Activated CD4-positive, alpha-beta T cell treated with anti-CD3 and anti-CD28 coated beads for 36 hours (primary cell): ENCODE measurements around the gene DNM3. TPM values are rescaled to one million over a fixed set of nuclear protein-coding genes. Genes with fewer than 3 reads are reported as not detected.
A peak's percentile ranks its signal among the peaks of the same experiment; 100 is the strongest.

Source experiments
- ATAC-seq: fragments of 200-7000 bp; cut with Tn5 transposase; one replicate; pipeline ENCODE4 v1.10.0; 2021; ENCODE audit warnings: mild to moderate bottlenecking, moderate library complexity
- CTCF ChIA-PET: fragments of 350-600 bp; sonication (Branson Sonifier 250); formaldehyde crosslinking; loops from one replicate; lab custom pipeline; 2021; ENCODE audit warnings: antibody characterized with exemption; lab: Charles Lee
- POLR2A ChIA-PET: fragments of 350-600 bp; sonication (Branson Sonifier 250); formaldehyde crosslinking; loops from one replicate; lab custom pipeline; 2021; ENCODE audit warnings: antibody characterized with exemption, inconsistent platforms; lab: Charles Lee
- DNase-seq: peaks from one replicate; pipeline ENCODE4 v3.0.0-alpha.2; 2020
- H3K27ac Mint-ChIP-seq: one replicate; pipeline ENCODE4 v1.8.0; 2021; ENCODE audit warnings: mixed read lengths
- H3K27me3 Mint-ChIP-seq: one replicate; pipeline ENCODE4 v1.8.0; 2021; ENCODE audit warnings: mixed read lengths
- H3K36me3 Mint-ChIP-seq: one replicate; pipeline ENCODE4 v1.8.0; 2021; ENCODE audit warnings: low read depth, mixed read lengths
- H3K4me1 Mint-ChIP-seq: one replicate; pipeline ENCODE4 v1.8.0; 2021; ENCODE audit warnings: mixed read lengths
- H3K4me3 Mint-ChIP-seq: one replicate; pipeline ENCODE4 v1.8.0; 2021; ENCODE audit warnings: mild to moderate bottlenecking, moderate library complexity, mixed read lengths
- H3K9me3 Mint-ChIP-seq: one replicate; pipeline ENCODE4 v1.8.0; 2021; ENCODE audit warnings: low read depth, mixed read lengths
- intact Hi-C, 2 experiments: fragments of 100-400 bp; cut with DNase I in 1 of 2; cut with micrococcal nuclease in 1 of 2; formaldehyde crosslinking; loops; one replicate each; pipeline versions ENCODE4 v1.14.2 to v1.15.1; 2022 to 2024; cut with DNase I, micrococcal nuclease
- total RNA-seq, 2 experiments: library from RNA; stranded (reverse); gene quantifications; one replicate each; pipeline ENCODE4 v1.2.3, GENCODE V29; 2021

The DNM3 gene
- total RNA-seq, 2 experiments from 2014 or later, result 1.1 to 1.4 TPM

GRCh38 chr1:171969226-171969625, 127.9 kb downstream of the DNM3 start:
- ChIA-PET CTCF (interaction anchor here (0.7 to 1.7 kb wide), 7 partner anchors 9 to 163 kb away, joined by 3 to 4 read pairs (median 3); no protein-coding TSS in a partner anchor), POLR2A (no interaction called here)
- H3K9me3 Mint-ChIP-seq, result no peaks in the 10 kb centered on the region
- ATAC-seq, result no peak
- intact Hi-C loops, result no loop called here
- H3K27ac Mint-ChIP-seq, result no peak overlapping the region
- H3K36me3 Mint-ChIP-seq, result no peaks in the 10 kb centered on the region
- DNase-seq, result no peak
- no peak overlapping the region for H3K4me3 Mint-ChIP-seq
- no peaks in the 10 kb centered on the region for H3K27me3 Mint-ChIP-seq
- no peaks in the 10 kb centered on the region for H3K4me1 Mint-ChIP-seq

DNA sequence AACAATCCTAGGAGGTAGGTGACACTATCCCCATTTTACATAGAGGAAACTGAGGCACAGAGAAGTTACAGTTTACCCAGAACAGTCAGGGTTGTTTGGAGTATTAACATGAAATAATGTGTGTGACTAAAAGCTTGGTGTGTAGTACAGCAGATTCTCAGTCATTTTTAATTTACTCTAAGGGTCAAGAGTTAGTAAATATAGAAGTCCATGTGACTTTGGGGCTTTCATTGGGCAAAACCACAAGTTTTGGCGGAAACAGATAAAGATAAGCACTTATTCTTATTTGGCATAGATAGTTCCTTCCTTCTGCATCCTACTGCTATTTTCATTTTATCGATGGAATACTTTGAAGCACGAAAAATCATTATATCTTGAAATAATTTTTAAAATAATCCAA, 128.5 kb downstream of the DNM3 start:
- Mint-ChIP-seq H3K27me3 (no peaks in the 10 kb centered on the region), H3K9me3 (no peaks in the 10 kb centered on the region), H3K27ac (no peak overlapping the region), H3K4me1 (no peaks in the 10 kb centered on the region), H3K4me3 (no peak overlapping the region), H3K36me3 (no peaks in the 10 kb centered on the region)
- ChIA-PET CTCF (interaction anchor here (0.5 to 1.7 kb wide), 5 partner anchors 11 to 772 kb away, joined by 3 to 4 read pairs (median 3); no protein-coding TSS in a partner anchor), POLR2A (no interaction called here)
- DNase-seq (no peak), ATAC-seq (no peak)
- intact Hi-C loops, result no loop called here

DNA sequence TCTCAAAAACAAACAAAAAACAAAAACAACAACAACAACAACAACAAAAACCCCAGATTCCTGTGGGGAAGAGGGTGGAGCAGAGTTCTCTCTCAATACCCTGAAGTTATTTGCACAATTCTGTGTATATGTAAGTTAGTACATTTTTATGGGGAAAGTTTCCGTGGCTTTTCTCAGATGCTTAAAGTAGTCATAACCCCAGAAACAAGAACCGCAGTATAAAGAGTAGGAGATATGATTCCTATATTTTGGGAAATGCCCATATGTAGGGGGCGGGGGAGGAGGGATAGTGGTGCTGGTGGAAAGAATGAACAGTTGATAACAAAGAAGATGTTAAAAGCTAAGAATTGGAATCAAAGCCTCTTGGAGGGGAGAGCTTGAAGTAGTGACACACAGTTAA, 131.5 kb downstream of the DNM3 start:
- ChIA-PET CTCF (interaction anchor here (1.0 kb wide), 1 partner anchor 13 kb away, joined by 3 read pairs; no protein-coding TSS in a partner anchor), POLR2A (interaction anchor here (0.6 kb wide), 1 partner anchor 37 kb away, joined by 4 read pairs; no protein-coding TSS in a partner anchor)
- Mint-ChIP-seq H3K9me3 (no peaks in the 10 kb centered on the region), H3K36me3 (no peaks in the 10 kb centered on the region), H3K27ac (no peak overlapping the region), H3K4me3 (no peak overlapping the region), H3K4me1 (no peaks in the 10 kb centered on the region), H3K27me3 (no peaks in the 10 kb centered on the region)
- intact Hi-C loops, result no loop called here
- DNase-seq (no peak), ATAC-seq (no peak)

DNA sequence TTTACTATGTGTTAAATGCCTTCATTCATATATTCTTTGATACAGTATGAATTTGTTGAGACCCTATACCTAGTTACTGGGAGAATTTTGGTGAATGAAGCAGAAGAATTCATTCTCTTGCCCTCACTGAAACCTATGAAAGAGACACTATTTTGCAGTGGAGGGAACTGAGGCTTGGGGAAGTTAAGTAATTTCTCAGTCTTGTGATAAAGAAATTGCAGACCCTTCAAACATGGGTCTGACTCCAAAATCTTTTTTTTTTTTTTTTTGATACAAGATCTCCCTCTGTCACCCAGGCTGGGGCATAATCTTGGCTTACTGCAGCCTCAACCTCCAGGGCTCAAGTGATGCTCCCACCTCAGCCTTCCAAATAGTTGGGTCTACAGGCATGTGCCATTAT, 132.1 kb downstream of the DNM3 start:
- Mint-ChIP-seq H3K4me1 (no peaks in the 10 kb centered on the region), H3K27ac (no peak overlapping the region), H3K36me3 (no peaks in the 10 kb centered on the region), H3K27me3 (no peaks in the 10 kb centered on the region), H3K4me3 (no peak overlapping the region), H3K9me3 (no peaks in the 10 kb centered on the region)
- intact Hi-C loops, result no loop called here
- no peak for DNase-seq
- no peak for ATAC-seq
- ChIA-PET CTCF (interaction anchor here (1.0 kb wide), 1 partner anchor 13 kb away, joined by 3 read pairs; no protein-coding TSS in a partner anchor), POLR2A (interaction anchor here (0.6 kb wide), 1 partner anchor 38 kb away, joined by 4 read pairs; no protein-coding TSS in a partner anchor)

- intact Hi-C loops, result loop anchor here in 1 of 2 experiments (2.0 to 10.0 kb wide), 3 partner anchors 21 to 267 kb away; partner anchors contain the start of gene VAMP4
- Mint-ChIP-seq H3K4me1 (no peaks in the 10 kb centered on the region), H3K4me3 (no peak overlapping the region), H3K36me3 (no peaks in the 10 kb centered on the region), H3K9me3 (no peaks in the 10 kb centered on the region), H3K27me3 (no peaks in the 10 kb centered on the region), H3K27ac (no peak overlapping the region)
- POLR2A ChIA-PET, result no interaction called here
- DNase-seq (no peak), ATAC-seq (no peak)
- CTCF ChIA-PET, result interaction anchor here (0.9 to 10.0 kb wide), 2 partner anchors 21 to 181 kb away, joined by 3 to 184 read pairs; no protein-coding TSS in a partner anchor
Observed at GRCh38 chr1:171981303-171981702, 140.0 kb downstream of the DNM3 start.

DNA sequence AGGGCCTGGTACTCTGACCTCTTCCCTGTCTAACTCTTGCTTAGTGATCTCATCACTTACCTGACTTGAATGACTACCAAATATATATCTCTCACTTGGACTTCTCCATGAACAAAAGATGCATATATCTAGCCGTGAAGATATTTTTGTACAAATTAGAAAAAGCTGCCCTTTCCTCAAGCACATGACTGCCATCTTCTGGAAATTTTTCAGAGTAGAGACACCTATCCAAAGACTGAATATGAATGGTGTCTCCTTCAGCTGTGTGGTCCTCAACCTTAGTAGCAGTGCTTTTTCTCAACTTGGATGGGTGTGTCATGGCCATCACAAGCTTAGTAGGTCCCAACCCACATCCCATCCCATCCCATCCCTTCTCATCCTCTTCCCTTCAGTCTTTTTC, 142.3 kb downstream of the DNM3 start:
- CTCF ChIA-PET, result interaction anchor here (0.5 to 10.0 kb wide), 11 partner anchors 13 to 338 kb away, joined by 3 to 184 read pairs (median 4); no protein-coding TSS in a partner anchor
- POLR2A ChIA-PET, result interaction anchor here (0.7 kb wide), 1 partner anchor 202 kb away, joined by 3 read pairs; the partner anchor contains the start of gene METTL13
- ATAC-seq (no peak), DNase-seq (no peak)
- H3K9me3 Mint-ChIP-seq, result no peaks in the 10 kb centered on the region
- H3K36me3 Mint-ChIP-seq, result no peaks in the 10 kb centered on the region
- H3K27ac Mint-ChIP-seq, result no peak overlapping the region
- no peak overlapping the region for H3K4me3 Mint-ChIP-seq
- no peaks in the 10 kb centered on the region for H3K27me3 Mint-ChIP-seq
- intact Hi-C loops, result loop anchor here in 1 of 2 experiments (10.0 kb wide), 2 partner anchors 239 to 269 kb away; partner anchors contain the start of gene VAMP4
- no peaks in the 10 kb centered on the region for H3K4me1 Mint-ChIP-seq

DNA sequence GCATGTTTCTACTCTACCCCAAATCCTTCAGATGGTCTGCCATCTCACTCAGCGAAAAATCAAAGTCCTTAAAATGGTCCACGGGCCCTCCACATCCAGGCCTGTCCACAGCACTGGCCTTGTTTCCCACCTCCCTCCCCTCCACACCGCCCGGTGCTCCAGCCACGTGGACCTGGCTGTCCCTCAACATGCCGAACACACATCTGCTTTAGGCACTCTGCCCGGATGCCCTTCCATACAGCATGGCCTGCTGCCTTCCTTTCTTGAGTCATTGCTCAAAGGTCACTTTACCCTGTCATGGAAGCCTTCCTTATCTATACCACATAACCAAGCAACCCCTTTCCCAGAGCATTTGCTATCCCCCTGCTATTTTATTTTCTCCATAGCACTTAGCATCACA, 143.0 kb downstream of the DNM3 start:
- CTCF ChIA-PET, result interaction anchor here (0.5 to 10.0 kb wide), 14 partner anchors 13 to 614 kb away, joined by 3 to 184 read pairs (median 4); no protein-coding TSS in a partner anchor
- no peak for ATAC-seq
- Mint-ChIP-seq H3K27ac (no peak overlapping the region), H3K36me3 (no peaks in the 10 kb centered on the region), H3K4me1 (no peaks in the 10 kb centered on the region), H3K9me3 (no peaks in the 10 kb centered on the region), H3K27me3 (no peaks in the 10 kb centered on the region), H3K4me3 (no peak overlapping the region)
- POLR2A ChIA-PET, result interaction anchor here (0.7 kb wide), 2 partner anchors 203 to 272 kb away, joined by 3 read pairs; partner anchors contain the start of gene METTL13
- no peak for DNase-seq
- intact Hi-C loops, result loop anchor here (2.0 to 10.0 kb wide), 3 partner anchors 239 to 339 kb away; partner anchors contain the start of gene VAMP4 (in 1 of the 2)

GRCh38 chr1:171984850-171985485, 143.7 kb downstream of the DNM3 start:
- POLR2A ChIA-PET, result interaction anchor here (0.7 kb wide), 1 partner anchor 271 kb away, joined by 3 read pairs; no protein-coding TSS in a partner anchor
- peak; percentile 8 for DNase-seq
- CTCF ChIA-PET, result interaction anchor here (0.7 to 10.0 kb wide), 27 partner anchors 9 to 613 kb away, joined by 3 to 184 read pairs (median 4); no protein-coding TSS in a partner anchor

GRCh38 chr1:171985639-171986038, 144.3 kb downstream of the DNM3 start:
- no peak overlapping the region for H3K27ac Mint-ChIP-seq
- ChIA-PET POLR2A (no interaction called here), CTCF (interaction anchor here (0.7 to 10.0 kb wide), 27 partner anchors 9 to 465 kb away, joined by 3 to 184 read pairs (median 4); partner anchors contain the start of gene PIGC)
- no peaks in the 10 kb centered on the region for H3K9me3 Mint-ChIP-seq
- H3K4me1 Mint-ChIP-seq, result no peaks in the 10 kb centered on the region
- no peak for ATAC-seq
- no peaks in the 10 kb centered on the region for H3K36me3 Mint-ChIP-seq
- DNase-seq, result peak; percentile 18
- no peak overlapping the region for H3K4me3 Mint-ChIP-seq
- H3K27me3 Mint-ChIP-seq, result no peaks in the 10 kb centered on the region
- intact Hi-C loops, result loop anchor here (1.0 to 10.0 kb wide), 6 partner anchors 184 to 341 kb away; partner anchors contain the start of gene VAMP4 (in 1 of the 2)

More at GRCh38 chr1:171984850-171985485, 143.7 kb downstream of the DNM3 start:
- H3K27ac Mint-ChIP-seq, result no peak overlapping the region
- H3K4me3 Mint-ChIP-seq, result no peak overlapping the region
- intact Hi-C loops, result loop anchor here (1.0 to 10.0 kb wide), 6 partner anchors 184 to 340 kb away; partner anchors contain the start of gene VAMP4 (in 1 of the 2)
- H3K4me1 Mint-ChIP-seq, result no peaks in the 10 kb centered on the region
- H3K36me3 Mint-ChIP-seq, result no peaks in the 10 kb centered on the region
- H3K27me3 Mint-ChIP-seq, result no peaks in the 10 kb centered on the region
- no peaks in the 10 kb centered on the region for H3K9me3 Mint-ChIP-seq
- peak; percentile 58 for ATAC-seq

DNA sequence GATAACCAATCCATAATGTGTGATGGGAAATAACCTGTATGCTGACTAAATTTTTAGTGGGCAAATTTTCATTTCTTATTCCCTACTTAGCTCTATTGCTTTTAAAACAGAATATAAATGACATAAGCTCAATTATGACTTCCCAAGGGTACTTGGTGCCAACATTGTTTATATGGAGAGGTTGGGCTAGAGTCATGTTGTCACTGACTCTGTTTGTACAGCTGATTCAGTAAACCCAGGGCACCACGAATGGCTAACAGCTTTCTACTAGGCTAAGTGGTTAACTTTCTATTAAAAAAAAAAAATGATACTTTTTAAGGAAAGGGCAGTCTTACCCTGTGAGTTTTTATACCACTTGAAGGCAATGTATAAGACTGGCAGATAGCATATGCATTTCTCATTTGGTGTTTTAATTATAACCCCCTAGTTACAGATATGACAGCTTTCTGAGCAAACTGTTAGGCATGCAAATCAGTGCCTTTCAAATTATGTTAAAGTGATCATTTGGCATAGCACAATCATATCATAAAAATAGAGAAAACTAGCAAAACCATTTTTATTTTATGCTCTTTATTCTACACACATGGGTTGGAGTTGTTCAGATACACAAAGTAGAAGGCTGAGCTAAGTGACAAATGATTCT, 147.1 kb downstream of the DNM3 start:
- intact Hi-C loops, result loop anchor here in 1 of 2 experiments (10.0 kb wide), 2 partner anchors 244 to 274 kb away; partner anchors contain the start of gene VAMP4
- H3K27me3 Mint-ChIP-seq, result no peaks in the 10 kb centered on the region
- ATAC-seq (no peak), DNase-seq (no peak)
- ChIA-PET POLR2A (no interaction called here), CTCF (interaction anchor here (0.9 to 10.0 kb wide), 7 partner anchors 14 to 346 kb away, joined by 3 to 184 read pairs (median 3); no protein-coding TSS in a partner anchor)
- H3K9me3 Mint-ChIP-seq, result no peaks in the 10 kb centered on the region
- H3K27ac Mint-ChIP-seq, result no peak overlapping the region
- H3K4me3 Mint-ChIP-seq, result no peak overlapping the region
- H3K4me1 Mint-ChIP-seq, result no peaks in the 10 kb centered on the region
- H3K36me3 Mint-ChIP-seq, result no peaks in the 10 kb centered on the region

GRCh38 chr1:171990371-171990770, 149.1 kb downstream of the DNM3 start:
- Mint-ChIP-seq H3K4me1 (no peaks in the 10 kb centered on the region), H3K27ac (no peak overlapping the region), H3K36me3 (no peaks in the 10 kb centered on the region), H3K27me3 (no peaks in the 10 kb centered on the region), H3K9me3 (no peaks in the 10 kb centered on the region), H3K4me3 (no peak overlapping the region)
- intact Hi-C loops, result no loop called here
- no peak for DNase-seq
- no peak for ATAC-seq
- POLR2A ChIA-PET, result no interaction called here
- CTCF ChIA-PET, result interaction anchor here (0.9 to 10.0 kb wide), 4 partner anchors 11 to 190 kb away, joined by 3 to 184 read pairs (median 4); partner anchors contain the start of gene DNM3
